AG09309 (cell line): ENCODE results near the gene NINJ2.

Experiments used
- DNase-seq: peaks from one replicate; pipeline ENCODE4 v3.0.0-alpha.2; 2010; ENCODE audit warnings: low read depth
- H3K4me3 ChIP-seq: 2 replicates; pipeline ENCODE4 v1.5.1; 2011; ENCODE audit warnings: mild to moderate bottlenecking, low read depth, low read length, moderate library complexity; ENCODE audit not compliant: control insufficient read depth
- TF ChIP-seq, protein P1 (sequence below): IDR thresholded peaks from 2 replicates; pipeline ENCODE4 v1.5.1; 2011; ENCODE audit warnings: mild to moderate bottlenecking, low read depth, low read length, inconsistent platforms; ENCODE audit not compliant: insufficient read depth, control insufficient read depth; ENCODE audit errors: missing control alignments

The NINJ2 gene

DNA sequence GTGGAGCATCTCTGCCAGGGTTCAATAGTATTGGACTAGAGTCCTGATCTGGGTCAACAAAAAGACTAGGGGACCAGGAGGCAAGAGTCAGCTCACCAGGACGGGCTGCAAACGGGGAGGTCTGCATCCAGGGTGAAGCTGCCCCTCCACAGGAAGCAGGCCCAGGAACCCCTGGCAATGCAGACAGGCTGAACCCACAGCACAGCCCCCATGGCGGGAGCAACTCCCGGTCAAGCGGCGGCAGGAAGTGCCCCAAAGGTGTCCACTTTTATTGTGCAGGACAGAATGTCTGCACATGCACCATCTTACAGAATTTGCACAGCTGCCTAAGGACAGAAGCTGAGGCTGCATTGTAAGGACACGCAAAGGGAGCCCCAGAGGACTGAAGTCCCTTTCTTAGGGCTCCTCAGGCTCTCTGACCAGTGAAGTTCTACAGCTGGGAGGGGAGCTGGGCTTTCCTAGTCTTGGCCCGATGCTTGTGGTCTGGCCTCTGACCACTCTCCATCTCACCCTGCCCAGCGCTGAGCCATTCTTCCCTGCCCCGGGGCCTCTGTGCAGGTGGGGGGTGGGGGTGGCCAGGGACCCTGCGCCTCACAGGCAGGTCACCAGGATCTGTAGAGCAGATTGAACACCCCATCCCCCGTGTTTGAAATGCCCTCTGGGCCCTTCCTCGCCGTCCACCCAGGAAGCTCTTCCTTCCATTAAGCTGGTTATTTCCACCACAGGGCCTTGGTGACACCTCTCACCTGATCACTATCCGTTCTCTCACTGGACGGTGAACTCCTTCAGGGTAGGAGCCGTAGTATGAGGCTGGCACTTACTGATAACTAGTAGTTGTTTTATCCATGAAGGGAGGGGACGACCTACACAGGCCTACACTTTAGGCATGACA, 75.9 kb downstream of the NINJ2 start:
- H3K4me3 ChIP-seq: no peak overlapping the region
- no peak for DNase-seq
- TF ChIP-seq, protein P1, sequence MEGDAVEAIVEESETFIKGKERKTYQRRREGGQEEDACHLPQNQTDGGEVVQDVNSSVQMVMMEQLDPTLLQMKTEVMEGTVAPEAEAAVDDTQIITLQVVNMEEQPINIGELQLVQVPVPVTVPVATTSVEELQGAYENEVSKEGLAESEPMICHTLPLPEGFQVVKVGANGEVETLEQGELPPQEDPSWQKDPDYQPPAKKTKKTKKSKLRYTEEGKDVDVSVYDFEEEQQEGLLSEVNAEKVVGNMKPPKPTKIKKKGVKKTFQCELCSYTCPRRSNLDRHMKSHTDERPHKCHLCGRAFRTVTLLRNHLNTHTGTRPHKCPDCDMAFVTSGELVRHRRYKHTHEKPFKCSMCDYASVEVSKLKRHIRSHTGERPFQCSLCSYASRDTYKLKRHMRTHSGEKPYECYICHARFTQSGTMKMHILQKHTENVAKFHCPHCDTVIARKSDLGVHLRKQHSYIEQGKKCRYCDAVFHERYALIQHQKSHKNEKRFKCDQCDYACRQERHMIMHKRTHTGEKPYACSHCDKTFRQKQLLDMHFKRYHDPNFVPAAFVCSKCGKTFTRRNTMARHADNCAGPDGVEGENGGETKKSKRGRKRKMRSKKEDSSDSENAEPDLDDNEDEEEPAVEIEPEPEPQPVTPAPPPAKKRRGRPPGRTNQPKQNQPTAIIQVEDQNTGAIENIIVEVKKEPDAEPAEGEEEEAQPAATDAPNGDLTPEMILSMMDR: no peak

DNA sequence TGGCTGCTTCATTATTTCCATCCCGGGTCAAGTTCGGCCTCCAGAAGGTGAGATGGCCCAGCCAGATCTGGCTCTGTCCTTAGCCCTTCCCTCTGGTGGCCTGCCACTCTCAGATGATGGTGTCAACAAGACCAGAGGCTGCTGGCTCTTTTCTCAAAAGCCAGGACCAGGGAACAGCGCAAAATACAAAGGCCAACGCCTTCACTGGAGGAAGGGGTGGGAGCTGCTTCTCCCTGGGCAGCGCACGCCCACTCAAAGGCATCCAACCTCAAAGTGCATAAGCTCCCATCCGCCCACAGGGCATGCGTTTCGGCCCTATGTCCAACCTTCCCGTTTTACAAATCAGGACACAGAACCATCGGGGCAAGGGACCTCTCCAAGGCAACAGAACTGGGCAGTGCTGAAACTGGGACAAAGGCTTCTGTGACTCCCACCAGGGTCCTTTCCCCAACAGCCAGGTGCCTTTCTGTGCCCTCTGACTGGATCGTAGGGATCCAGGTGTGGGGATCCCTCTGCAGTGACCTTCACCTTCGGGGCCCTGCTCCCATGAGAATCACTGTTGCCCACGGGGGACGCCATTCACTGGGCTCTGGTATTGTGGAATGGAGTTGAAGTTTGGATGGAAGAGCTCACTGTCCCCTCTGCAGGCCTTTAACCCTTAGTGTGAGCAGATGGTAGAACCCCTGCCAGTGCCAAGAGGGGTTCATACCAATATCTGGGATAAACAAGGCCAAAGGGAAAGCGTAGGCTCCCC, 76.8 kb downstream of the NINJ2 start:
- DNase-seq: no peak

DNA sequence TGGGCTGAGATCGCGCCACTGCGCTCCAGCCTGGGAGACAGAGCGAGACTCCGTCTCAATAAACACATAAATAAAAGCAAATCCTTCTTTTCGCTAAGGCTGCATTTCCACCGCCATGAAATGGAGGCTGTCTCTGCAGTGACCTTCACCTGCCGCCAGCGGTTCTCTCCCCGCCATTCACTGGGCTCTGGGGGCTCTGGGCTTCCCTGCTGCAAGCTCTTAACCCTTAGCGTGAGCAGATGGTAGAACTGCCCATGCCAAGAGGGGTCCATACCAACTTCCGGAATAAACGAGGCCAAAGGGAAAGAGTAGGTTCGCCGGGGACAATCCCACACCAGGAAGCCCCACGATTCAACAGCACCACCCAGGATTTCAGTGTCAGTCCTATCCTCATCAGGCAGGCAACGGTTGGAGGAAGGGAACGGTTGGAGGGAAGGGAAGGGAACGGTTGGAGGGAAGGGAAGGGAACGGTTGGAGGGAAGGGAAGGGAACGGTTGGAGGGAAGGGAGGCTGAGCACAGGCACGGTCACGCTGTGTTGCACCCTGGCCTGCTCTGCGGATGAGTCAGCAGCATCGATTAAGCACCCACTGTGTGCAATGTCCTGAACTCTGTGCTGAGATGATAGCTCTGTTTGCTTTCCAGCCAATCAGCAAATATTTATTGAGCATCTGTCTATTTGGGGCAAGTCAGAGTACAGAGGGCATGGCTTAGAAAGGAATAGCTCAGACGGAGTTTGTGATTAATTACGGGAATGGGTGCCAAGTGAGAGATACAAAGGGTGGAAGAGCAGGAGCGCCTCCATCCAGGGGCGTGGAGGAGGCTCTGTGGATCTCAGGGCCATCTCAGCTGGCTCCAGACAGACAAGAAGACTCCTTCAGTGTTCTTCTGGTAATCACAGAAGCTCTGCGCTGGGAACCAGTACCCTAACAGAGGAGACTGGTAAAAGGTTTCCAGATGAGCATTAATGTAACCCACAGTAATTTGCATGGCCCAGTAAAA, 77.9 kb downstream of the NINJ2 start:
- TF ChIP-seq, protein P1: no peak
- no peak overlapping the region for H3K4me3 ChIP-seq
- DNase-seq: no peak

More for the DNA sequence above, 76.8 kb downstream of the NINJ2 start:
- H3K4me3 ChIP-seq: no peak overlapping the region
- TF ChIP-seq, protein P1: no peak

DNA sequence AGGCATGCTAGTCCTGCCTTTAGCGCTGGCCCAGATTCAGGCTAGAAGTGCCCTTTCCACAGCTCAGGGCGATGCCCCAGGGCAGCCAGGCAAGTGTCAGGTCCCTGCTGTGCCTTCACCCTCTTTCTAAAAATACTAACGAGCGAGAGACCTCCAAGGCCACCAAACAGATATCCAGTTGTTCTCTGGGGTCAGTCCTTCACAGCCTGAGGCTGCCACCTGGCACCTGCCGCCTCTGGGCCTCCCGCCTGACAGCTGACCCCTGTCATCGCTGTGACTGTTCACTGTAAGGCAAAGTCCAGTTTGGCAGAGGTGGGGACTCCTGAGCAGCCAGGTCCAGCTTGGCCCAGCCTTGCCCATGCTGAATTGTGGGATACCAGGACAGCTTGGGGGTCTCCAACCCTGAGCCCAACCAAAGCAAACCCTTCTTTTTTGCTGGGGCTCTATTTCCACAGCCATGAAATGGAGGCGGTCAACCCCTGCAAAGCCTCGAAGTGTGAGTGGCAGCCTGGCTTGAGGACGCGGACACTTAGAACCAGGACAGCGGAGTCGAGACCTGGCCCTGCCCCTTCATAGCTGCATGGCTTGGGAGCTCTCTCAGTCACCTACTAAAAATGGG, 79.9 kb downstream of the NINJ2 start:
- H3K4me3 ChIP-seq: no peak overlapping the region
- DNase-seq: no peak
- TF ChIP-seq, protein P1: no peak

DNA sequence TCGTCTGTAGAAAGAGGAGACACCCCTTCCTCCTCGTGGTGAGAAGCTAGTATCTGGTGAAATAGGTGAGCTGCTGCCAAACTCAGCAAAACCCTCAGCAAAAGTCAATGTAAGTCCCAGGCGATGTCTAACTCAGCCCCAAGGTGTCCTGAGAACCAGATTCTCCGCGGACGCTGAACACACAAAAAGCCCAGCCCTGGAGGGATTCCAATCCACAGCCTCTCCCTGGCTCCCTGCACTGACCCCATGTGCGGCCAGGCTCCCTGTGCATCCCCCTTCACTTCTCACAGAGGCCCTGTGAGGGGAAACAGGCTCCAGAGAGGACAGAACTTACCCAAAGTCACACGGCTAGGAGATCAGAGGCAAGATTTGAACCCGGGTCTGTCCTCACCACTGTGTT, 81.5 kb downstream of the NINJ2 start:
- TF ChIP-seq, protein P1: no peak
- DNase-seq: no peak
- no peak overlapping the region for H3K4me3 ChIP-seq
